Lower leg skin (tissue), 3 donors: ENCODE data around the gene SETD7.

Experiments used
- CTCF ChIP-seq, 3 donors: fragments of 450-650 bp; IDR thresholded peaks; one replicate each; pipeline ENCODE4 v1.5.1; 2016; ENCODE audit warnings: antibody characterized with exemption in 3 of 3, mild to moderate bottlenecking in 3 of 3, moderate library complexity in 2 of 3
- POLR2A ChIP-seq, 2 donors: fragments of 450-650 bp; IDR thresholded peaks; one replicate each; pipeline ENCODE4 v1.6.1; 2016 to 2017; ENCODE audit warnings: antibody characterized with exemption in 2 of 2, mild to moderate bottlenecking in 1 of 2, moderate library complexity in 1 of 2

GRCh38 chr4:139575072-139575471 lies 19.1 kb upstream of the SETD7 start:
- TF ChIP-seq CTCF (IDR thresholded peaks at IDR 0.05), result no peak
- TF ChIP-seq POLR2A (IDR thresholded peaks at IDR 0.05), result no peak
